IMR-90 (cell line): ENCODE measurements around the gene METTL24. TPM values are rescaled to one million over a fixed set of nuclear protein-coding genes. Genes with fewer than 3 reads are reported as not detected.

Experiments used
- ATAC-seq: fragments of 200-7000 bp; cut with Tn5 transposase; 2 replicates; pipeline ENCODE4 v1.9.1; 2020; ENCODE audit warnings: low read depth, mild to moderate bottlenecking, moderate library complexity
- BruUV-seq: library from RNA; stranded (reverse); fragments of 400-500 nt; replicated peaks from 2 replicates; lab custom pipeline; 2021; lab: Mats Ljungman, UMichigan
- CTCF ChIA-PET: fragments of 300-600 bp; formaldehyde crosslinking; extraction: SDS; loops from one replicate; lab custom pipeline; 2021; ENCODE audit warnings: antibody characterized with exemption; lab: Yijun Ruan, JAX
- POLR2A ChIA-PET: fragments of 300-600 bp; sonication (Branson Sonifier 250); formaldehyde crosslinking; loops from one replicate; lab custom pipeline; 2022; ENCODE audit warnings: antibody characterized with exemption; ENCODE audit not compliant: unreplicated experiment; lab: Charles Lee
- DNase-seq: peaks from one replicate; pipeline ENCODE4 v3.0.0; 2013
- H2AFZ ChIP-seq: replicated peaks from 2 replicates; pipeline ENCODE3; 2013; ENCODE audit warnings: low read length, mild to moderate bottlenecking; ENCODE audit not compliant: poor library complexity
- H2AK5ac ChIP-seq: 2 replicates; pipeline ENCODE4 v1.6.1; 2013; ENCODE audit warnings: low read depth, low read length, inconsistent platforms
- H2AK9ac ChIP-seq: replicated peaks from 2 replicates; pipeline ENCODE3; 2013; ENCODE audit warnings: mild to moderate bottlenecking, low read depth, low read length, moderate library complexity; ENCODE audit not compliant: poor library complexity
- H2BK120ac ChIP-seq: 2 replicates; pipeline ENCODE4 v1.6.1; 2013; ENCODE audit warnings: low read depth, low read length, inconsistent platforms
- H2BK15ac ChIP-seq: 3 replicates; pipeline ENCODE4 v1.6.1; 2013; ENCODE audit warnings: low read depth, low read length, inconsistent platforms
- H2BK20ac ChIP-seq: 2 replicates; pipeline ENCODE4 v1.6.1; 2013; ENCODE audit warnings: low read depth, mild to moderate bottlenecking, inconsistent platforms, low read length, moderate library complexity
- H2BK5ac ChIP-seq: 2 replicates; pipeline ENCODE4 v1.6.1; 2013; ENCODE audit warnings: mild to moderate bottlenecking, low read depth, low read length, inconsistent platforms; ENCODE audit not compliant: poor library complexity, severe bottlenecking
- H3K14ac ChIP-seq: replicated peaks from 2 replicates; pipeline ENCODE4 v1.6.1; 2013; ENCODE audit warnings: low read depth, low read length, inconsistent platforms
- H3K18ac ChIP-seq: 2 replicates; pipeline ENCODE4 v1.6.1; 2013; ENCODE audit warnings: low read depth, low read length, control low read depth
- H3K23ac ChIP-seq: 2 replicates; pipeline ENCODE4 v1.6.1; 2013; ENCODE audit warnings: low read depth, low read length, inconsistent platforms
- H3K27ac ChIP-seq: 2 replicates; pipeline ENCODE4 v1.5.1; 2013; ENCODE audit warnings: mild to moderate bottlenecking, control low read depth, low read length; ENCODE audit not compliant: insufficient read depth
- H3K27me3 ChIP-seq: 2 replicates; pipeline ENCODE4 v1.6.1; 2013; ENCODE audit warnings: low read length; ENCODE audit not compliant: control insufficient read depth, insufficient read depth
- H3K36me3 ChIP-seq: 2 replicates; pipeline ENCODE4 v1.6.1; 2013; ENCODE audit warnings: low read length, mixed read lengths; ENCODE audit not compliant: control insufficient read depth, insufficient read depth
- H3K4ac ChIP-seq: 2 replicates; pipeline ENCODE4 v1.6.1; 2013; ENCODE audit warnings: low read depth, low read length, inconsistent platforms
- H3K4me1 ChIP-seq: 2 replicates; pipeline ENCODE4 v1.6.1; 2013; ENCODE audit warnings: low read length, mixed read lengths; ENCODE audit not compliant: control insufficient read depth, insufficient read depth
- H3K4me2 ChIP-seq: 2 replicates; pipeline ENCODE4 v1.6.1; 2013; ENCODE audit warnings: low read depth, mild to moderate bottlenecking, control low read depth, low read length, moderate library complexity
- H3K4me3 ChIP-seq: 2 replicates; pipeline ENCODE4 v1.5.1; 2013; ENCODE audit warnings: low read depth, mild to moderate bottlenecking, control low read depth, low read length, moderate library complexity; ENCODE audit not compliant: insufficient read depth
- H3K56ac ChIP-seq: 2 replicates; pipeline ENCODE4 v1.6.1; 2013; ENCODE audit warnings: low read length, inconsistent platforms; ENCODE audit not compliant: insufficient read depth; ENCODE audit errors: extremely low read depth
- H3K79me1 ChIP-seq, 2 experiments: 2 replicates each; pipeline ENCODE4 v1.6.1; 2013; ENCODE audit warnings: low read length in 2 of 2, inconsistent platforms in 1 of 2, low read depth in 1 of 2
- H3K9ac ChIP-seq: 2 replicates; pipeline ENCODE4 v1.6.1; 2013; ENCODE audit warnings: low read depth, low read length, control low read depth
- H3K9me1 ChIP-seq: 2 replicates; pipeline ENCODE4 v1.6.1; 2013; ENCODE audit warnings: low read length, inconsistent platforms; ENCODE audit not compliant: insufficient read depth
- H3K9me3 ChIP-seq: 2 replicates; pipeline ENCODE4 v1.6.1; 2013; ENCODE audit warnings: low read length; ENCODE audit not compliant: control insufficient read depth, insufficient read depth
- H4K20me1 ChIP-seq: 2 replicates; pipeline ENCODE4 v1.6.1; 2013; ENCODE audit warnings: low read length, inconsistent platforms; ENCODE audit not compliant: insufficient read depth
- H4K5ac ChIP-seq: 2 replicates; pipeline ENCODE4 v1.6.1; 2013; ENCODE audit warnings: mild to moderate bottlenecking, low read depth, low read length, control low read depth
- H4K8ac ChIP-seq, 2 experiments: 2 replicates each; pipeline ENCODE4 v1.6.1; 2013; ENCODE audit warnings: low read depth in 2 of 2, low read length in 2 of 2, control low read depth in 1 of 2, inconsistent platforms in 1 of 2
- H4K91ac ChIP-seq: 2 replicates; pipeline ENCODE4 v1.6.1; 2013; ENCODE audit warnings: low read depth, low read length, inconsistent platforms; ENCODE audit not compliant: insufficient read depth
- BHLHE40 ChIP-seq: fragments of 150-350 bp; IDR thresholded peaks from 2 replicates; pipeline ENCODE4 v1.6.1; 2016; ENCODE audit warnings: mild to moderate bottlenecking, low read depth, low read length
- CEBPB ChIP-seq: IDR thresholded peaks from 2 replicates; pipeline ENCODE4 v1.6.1; 2012; ENCODE audit warnings: low read depth, low read length, improper control_type of control experiment
- CHD1 ChIP-seq: IDR thresholded peaks from 2 replicates; pipeline ENCODE4 v1.6.1; 2012; ENCODE audit warnings: low read depth, low read length, improper control_type of control experiment
- FOS ChIP-seq: fragments of 150-350 bp; IDR thresholded peaks from 2 replicates; pipeline ENCODE4 v1.6.1; 2016; ENCODE audit warnings: low read depth, low read length
- MAFK ChIP-seq: IDR thresholded peaks from 2 replicates; pipeline ENCODE4 v1.6.1; 2012; ENCODE audit warnings: low read depth, low read length, improper control_type of control experiment
- MAZ ChIP-seq: IDR thresholded peaks from 2 replicates; pipeline ENCODE4 v1.6.1; 2012; ENCODE audit warnings: low read depth, mild to moderate bottlenecking, low read length, improper control_type of control experiment, moderate library complexity, borderline replicate concordance
- MXI1 ChIP-seq: IDR thresholded peaks from 2 replicates; pipeline ENCODE4 v1.6.1; 2012; ENCODE audit warnings: low read depth, mild to moderate bottlenecking, low read length, moderate library complexity, borderline replicate concordance
- NFE2L2 ChIP-seq: fragments of 150-350 bp; IDR thresholded peaks from 2 replicates; pipeline ENCODE4 v1.6.1; 2016; ENCODE audit warnings: low read depth, mild to moderate bottlenecking, low read length
- POLR2A ChIP-seq: IDR thresholded peaks from 2 replicates; pipeline ENCODE4 v1.6.1; 2012; ENCODE audit warnings: mild to moderate bottlenecking, low read depth, low read length
- RAD21 ChIP-seq: IDR thresholded peaks from 2 replicates; pipeline ENCODE4 v1.6.1; 2012; ENCODE audit warnings: low read length, improper control_type of control experiment
- RCOR1 ChIP-seq: IDR thresholded peaks from 2 replicates; pipeline ENCODE4 v1.6.1; 2012; ENCODE audit warnings: mild to moderate bottlenecking, low read length, improper control_type of control experiment; ENCODE audit not compliant: insufficient replicate concordance
- RFX5 ChIP-seq: IDR thresholded peaks from 2 replicates; pipeline ENCODE4 v1.8.0; 2012; ENCODE audit warnings: low read depth, mild to moderate bottlenecking, low read length, moderate library complexity
- SMC3 ChIP-seq: fragments of 150-350 bp; IDR thresholded peaks from 2 replicates; pipeline ENCODE4 v1.6.1; 2016; ENCODE audit warnings: low read depth, mild to moderate bottlenecking, antibody characterized with exemption, low read length, moderate library complexity
- WGBS, 2 experiments: methylation state at CpG; one replicate each; pipeline versions ENCODE4 v1.1.5 to v1.1.7; 2013; ENCODE audit warnings: missing lambda C conversion rate in 2 of 2; ENCODE audit not compliant: insufficient read length in 1 of 2; ENCODE audit errors: extremely low coverage in 2 of 2; 5-methylcytosine and 5-hydroxymethylcytosine counted together
- dilution Hi-C: fragments of 300-500 bp; cut with HindIII; formaldehyde crosslinking; loops from one replicate; pipeline ENCODE4 v1.14.3; 2018; ENCODE audit warnings: low sequenced_read_pairs; ENCODE audit not compliant: unreplicated experiment
- in situ Hi-C: fragments of 300-500 bp; cut with MboI; formaldehyde crosslinking; loops from 3 replicates; pipeline ENCODE4 v1.14.3; 2019; ENCODE audit warnings: low sequenced_read_pairs, inconsistent platforms, mixed read lengths
- intact Hi-C: fragments of 100-400 bp; cut with micrococcal nuclease; formaldehyde crosslinking; loops from 2 replicates; pipeline ENCODE4 v1.10.0; 2022
- polyA plus RNA-seq, 3 experiments: library from polyadenylated mRNA; depleted of rRNA; stranded (reverse); fragments of >200 nt; gene quantifications; 2 replicates each; pipeline ENCODE4 v1.2.3, GENCODE V29; 2012; ENCODE audit warnings: low replicate concordance in 1 of 3
- total RNA-seq: library from RNA; depleted of rRNA; stranded (reverse); fragments of >200 nt; gene quantifications from 2 replicates; pipeline ENCODE4 v1.2.3, GENCODE V29; 2012
- TF ChIP-seq, protein P1 (sequence below): conservative IDR thresholded peaks from 2 replicates; pipeline ENCODE4 v1.5.1; 2012; ENCODE audit warnings: mild to moderate bottlenecking, low read depth, low read length, improper control_type of control experiment
- TF ChIP-seq, protein P2 (sequence below): fragments of 150-350 bp; IDR thresholded peaks from 2 replicates; pipeline ENCODE4 v1.6.1; 2016; ENCODE audit warnings: low read depth, mild to moderate bottlenecking, low read length, moderate library complexity, borderline replicate concordance
- TF ChIP-seq, protein P3 (sequence below): fragments of 150-350 bp; IDR thresholded peaks from 2 replicates; pipeline ENCODE4 v1.6.1; 2017; ENCODE audit warnings: mild to moderate bottlenecking, antibody characterized with exemption, low read length, low read depth

The METTL24 gene
- total and polyA plus RNA-seq, 2 of the 4 experiments (the other 2 are of a cell fraction), result not detected

DNA sequence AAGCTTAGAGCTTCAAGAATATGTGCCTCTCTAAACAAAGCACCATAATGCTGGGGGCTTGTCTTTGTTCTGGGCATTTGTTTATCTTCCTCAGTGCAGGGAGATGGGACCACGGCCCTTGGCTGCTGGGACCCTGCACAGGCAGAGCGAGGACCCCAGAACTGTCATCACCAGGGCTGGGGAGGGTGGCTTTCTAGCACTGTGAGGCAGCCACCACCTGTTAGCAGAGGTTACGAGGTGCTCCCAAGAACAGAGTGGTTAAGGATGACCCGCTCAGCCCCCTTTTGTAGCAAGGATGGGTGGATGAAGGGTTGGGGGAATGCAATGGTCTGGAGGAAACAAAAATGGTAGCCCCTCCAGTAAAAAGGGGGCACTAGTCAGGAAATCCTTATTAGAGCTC, 34.9 kb downstream of the METTL24 start:
- H3K4me1 ChIP-seq, result peaks cover 24% of the 10 kb centered on the region; the same call in 1 of the 2 replicates
- no peak overlapping the region for H2BK5ac ChIP-seq
- H3K23ac ChIP-seq, result no peak overlapping the region

More for the DNA sequence above, 34.9 kb downstream of the METTL24 start:
- Histone ChIP-seq H2AFZ (no peak overlapping the region), H2BK20ac (no peak overlapping the region), H3K79me1 (no peaks in the 10 kb centered on the region), H2BK15ac (no peak overlapping the region), H2BK120ac (no peak overlapping the region), H3K18ac (no peak overlapping the region), H4K91ac (no peak overlapping the region), H3K9me1 (peaks cover 10% of the 10 kb centered on the region; the same call in 1 of the 2 replicates), H4K8ac (no peak overlapping the region), H3K9ac (no peak overlapping the region), H3K4me3 (no peak overlapping the region), H2AK5ac (no peak overlapping the region), H3K4me2 (no peak overlapping the region), H4K5ac (no peak overlapping the region), H4K20me1 (no peaks in the 10 kb centered on the region), H3K56ac (no peak overlapping the region), H3K27me3 (no peaks in the 10 kb centered on the region; the same call in 1 of the 2 replicates), H2AK9ac (no peak overlapping the region), H3K9me3 (no peaks in the 10 kb centered on the region), H3K14ac (no peak overlapping the region), H3K36me3 (no peaks in the 10 kb centered on the region), H3K4ac (no peak overlapping the region), H3K27ac (no peak overlapping the region)
- POLR2A ChIA-PET, result no interaction called here
- CTCF ChIA-PET, result no interaction called here
- DNase-seq (no peak), ATAC-seq (no peak)
- WGBS, 2 experiments, result no CpG with 5 or more reads among the region's 4 CpGs
- TF ChIP-seq BHLHE40 (no peak), RCOR1 (no peak), NFE2L2 (no peak), MXI1 (no peak), FOS (no peak), MAZ (no peak), RFX5 (no peak), RAD21 (no peak), CEBPB (no peak), SMC3 (no peak), MAFK (no peak), POLR2A (no peak), CHD1 (no peak)
- TF ChIP-seq, protein P1, sequence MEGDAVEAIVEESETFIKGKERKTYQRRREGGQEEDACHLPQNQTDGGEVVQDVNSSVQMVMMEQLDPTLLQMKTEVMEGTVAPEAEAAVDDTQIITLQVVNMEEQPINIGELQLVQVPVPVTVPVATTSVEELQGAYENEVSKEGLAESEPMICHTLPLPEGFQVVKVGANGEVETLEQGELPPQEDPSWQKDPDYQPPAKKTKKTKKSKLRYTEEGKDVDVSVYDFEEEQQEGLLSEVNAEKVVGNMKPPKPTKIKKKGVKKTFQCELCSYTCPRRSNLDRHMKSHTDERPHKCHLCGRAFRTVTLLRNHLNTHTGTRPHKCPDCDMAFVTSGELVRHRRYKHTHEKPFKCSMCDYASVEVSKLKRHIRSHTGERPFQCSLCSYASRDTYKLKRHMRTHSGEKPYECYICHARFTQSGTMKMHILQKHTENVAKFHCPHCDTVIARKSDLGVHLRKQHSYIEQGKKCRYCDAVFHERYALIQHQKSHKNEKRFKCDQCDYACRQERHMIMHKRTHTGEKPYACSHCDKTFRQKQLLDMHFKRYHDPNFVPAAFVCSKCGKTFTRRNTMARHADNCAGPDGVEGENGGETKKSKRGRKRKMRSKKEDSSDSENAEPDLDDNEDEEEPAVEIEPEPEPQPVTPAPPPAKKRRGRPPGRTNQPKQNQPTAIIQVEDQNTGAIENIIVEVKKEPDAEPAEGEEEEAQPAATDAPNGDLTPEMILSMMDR, result no peak
- TF ChIP-seq, protein P2, sequence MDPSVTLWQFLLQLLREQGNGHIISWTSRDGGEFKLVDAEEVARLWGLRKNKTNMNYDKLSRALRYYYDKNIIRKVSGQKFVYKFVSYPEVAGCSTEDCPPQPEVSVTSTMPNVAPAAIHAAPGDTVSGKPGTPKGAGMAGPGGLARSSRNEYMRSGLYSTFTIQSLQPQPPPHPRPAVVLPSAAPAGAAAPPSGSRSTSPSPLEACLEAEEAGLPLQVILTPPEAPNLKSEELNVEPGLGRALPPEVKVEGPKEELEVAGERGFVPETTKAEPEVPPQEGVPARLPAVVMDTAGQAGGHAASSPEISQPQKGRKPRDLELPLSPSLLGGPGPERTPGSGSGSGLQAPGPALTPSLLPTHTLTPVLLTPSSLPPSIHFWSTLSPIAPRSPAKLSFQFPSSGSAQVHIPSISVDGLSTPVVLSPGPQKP, result no peak
- TF ChIP-seq, protein P3, sequence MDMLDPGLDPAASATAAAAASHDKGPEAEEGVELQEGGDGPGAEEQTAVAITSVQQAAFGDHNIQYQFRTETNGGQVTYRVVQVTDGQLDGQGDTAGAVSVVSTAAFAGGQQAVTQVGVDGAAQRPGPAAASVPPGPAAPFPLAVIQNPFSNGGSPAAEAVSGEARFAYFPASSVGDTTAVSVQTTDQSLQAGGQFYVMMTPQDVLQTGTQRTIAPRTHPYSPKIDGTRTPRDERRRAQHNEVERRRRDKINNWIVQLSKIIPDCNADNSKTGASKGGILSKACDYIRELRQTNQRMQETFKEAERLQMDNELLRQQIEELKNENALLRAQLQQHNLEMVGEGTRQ, result no peak
- dilution Hi-C loops (no loop called here), intact Hi-C loops (no loop called here), in situ Hi-C loops (no loop called here)
- BruUV-seq, result no TSS peak
